Frontal cortex (tissue), 4 donors: ENCODE results near the gene PSMA4. TPM values are rescaled to one million over a fixed set of nuclear protein-coding genes. Genes with fewer than 3 reads are reported as not detected.
A peak's percentile ranks its signal among the peaks of the same experiment; 100 is the strongest.
"Not testable (repeated sequence)": the region's sequence is repeated elsewhere in the genome, so short reads cannot be mapped to it uniquely, and the experiment has no call there.

Experiments
- DNase-seq, 2 donors: peaks; one replicate each; pipeline ENCODE4 v3.0.0; 2012; ENCODE audit warnings: low spot score in 2 of 2
- FAIRE-seq: peaks from 2 replicates; lab custom pipeline; 2012; peaks lifted over from hg19 to GRCh38; lab: Jason Lieb, UNC
- total RNA-seq: library from RNA; depleted of rRNA; stranded (reverse); fragments of >200 nt; gene quantifications from one replicate; pipeline ENCODE4 v1.2.3, GENCODE V29; 2014
- donor health status: control.
- donor health status: control.
- donor health status: control.

PSMA4 gene
- total RNA-seq, 1 donor from 2014 or later: 105 TPM

DNA sequence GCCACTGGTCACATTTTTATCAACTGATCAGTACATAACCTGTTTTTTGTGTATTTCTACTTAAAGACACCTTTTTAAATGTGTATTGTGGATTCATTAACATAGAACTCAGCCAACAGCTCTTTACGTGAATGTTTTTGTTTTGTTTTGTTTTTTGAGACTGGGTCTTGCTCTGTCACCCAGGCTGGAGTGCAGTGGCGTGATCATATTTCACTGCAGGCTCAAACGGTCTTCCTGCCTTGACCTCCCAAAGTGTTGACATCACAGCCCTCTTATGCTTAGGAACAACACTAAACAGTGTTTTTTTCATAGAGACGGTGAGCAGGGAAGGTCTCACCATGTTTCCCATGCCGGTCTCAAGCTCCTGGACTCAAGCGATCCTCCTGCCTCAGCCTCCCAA is 9.9 kb downstream of the PSMA4 start:
- FAIRE-seq: no peak
- no peak for DNase-seq

- DNase-seq (no peak), FAIRE-seq (no peak)
Observed at GRCh38 chr15:78550815-78551214, 10.6 kb downstream of the PSMA4 start.

DNA sequence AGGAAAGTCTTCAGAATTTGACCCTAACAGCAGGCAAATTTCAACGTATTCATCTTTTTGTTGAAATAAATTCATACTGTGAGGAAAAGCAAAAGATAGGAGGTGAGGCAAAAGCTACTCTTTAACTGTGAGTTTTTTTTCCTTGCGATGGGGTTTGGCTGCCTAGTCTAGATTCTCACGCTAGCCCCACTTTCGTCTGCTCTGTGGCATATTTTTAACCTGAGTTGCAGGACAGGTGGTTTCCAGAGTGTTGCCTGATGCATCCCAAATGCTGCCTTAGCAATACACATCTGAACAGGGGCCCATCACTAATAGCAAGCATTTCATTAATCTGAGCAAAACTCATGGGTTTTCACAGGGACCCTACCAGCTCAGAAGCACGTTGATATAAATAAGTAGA is 11.7 kb downstream of the PSMA4 start:
- FAIRE-seq (no peak), DNase-seq (no peak)

GRCh38 chr15:78552597-78552996 is 12.4 kb downstream of the PSMA4 start:
- no peak for DNase-seq
- FAIRE-seq: no peak

DNA sequence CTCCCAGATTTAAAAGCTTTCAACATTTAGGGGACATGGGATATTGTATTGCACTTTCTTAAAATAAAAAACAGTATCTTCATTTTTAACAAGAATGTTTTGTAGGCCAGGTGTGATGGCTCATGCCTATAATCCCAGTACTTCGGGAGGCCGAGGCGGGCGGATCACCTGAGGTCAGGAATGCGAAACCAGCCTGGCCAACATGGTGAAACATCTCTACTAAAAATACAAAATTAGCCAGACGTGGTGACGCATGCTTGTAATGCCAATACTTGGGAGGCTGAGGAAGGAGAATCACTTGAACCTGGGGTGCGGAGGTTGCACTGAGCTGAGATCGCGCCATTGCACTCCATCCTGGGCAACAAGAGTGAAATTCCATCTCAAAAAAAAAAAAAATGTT is 20.0 kb downstream of the PSMA4 start:
- not testable (repeated sequence) for FAIRE-seq, DNase-seq

DNA sequence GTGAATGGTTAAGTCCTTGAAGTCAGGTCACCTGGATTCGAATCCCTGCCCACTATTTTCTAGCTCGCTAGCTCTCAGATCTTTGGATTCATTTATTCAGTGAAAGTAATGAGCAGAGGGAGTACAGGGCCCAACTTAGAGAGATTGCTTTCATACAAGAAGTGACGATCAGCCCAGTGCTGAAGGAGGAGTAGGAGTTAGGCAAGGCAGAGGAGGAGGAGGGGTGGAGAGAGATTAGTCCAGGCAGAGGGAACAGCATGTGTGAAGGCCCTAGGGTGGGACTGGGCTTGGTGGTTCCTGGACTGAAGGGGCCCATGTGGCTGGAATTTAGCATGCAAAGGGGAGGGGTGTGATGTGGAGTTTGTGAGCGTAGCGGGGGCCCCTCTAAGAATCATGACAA is 21.2 kb downstream of the PSMA4 start:
- no peak for DNase-seq
- FAIRE-seq: no peak

GRCh38 chr15:78563092-78563491 is 22.8 kb downstream of the PSMA4 start:
- no peak for FAIRE-seq

GRCh38 chr15:78564743-78565096 is 24.5 kb downstream of the PSMA4 start:
- FAIRE-seq: no peak
- no peak for DNase-seq

More at GRCh38 chr15:78563092-78563491, 22.8 kb downstream of the PSMA4 start:
- DNase-seq: no peak

DNA sequence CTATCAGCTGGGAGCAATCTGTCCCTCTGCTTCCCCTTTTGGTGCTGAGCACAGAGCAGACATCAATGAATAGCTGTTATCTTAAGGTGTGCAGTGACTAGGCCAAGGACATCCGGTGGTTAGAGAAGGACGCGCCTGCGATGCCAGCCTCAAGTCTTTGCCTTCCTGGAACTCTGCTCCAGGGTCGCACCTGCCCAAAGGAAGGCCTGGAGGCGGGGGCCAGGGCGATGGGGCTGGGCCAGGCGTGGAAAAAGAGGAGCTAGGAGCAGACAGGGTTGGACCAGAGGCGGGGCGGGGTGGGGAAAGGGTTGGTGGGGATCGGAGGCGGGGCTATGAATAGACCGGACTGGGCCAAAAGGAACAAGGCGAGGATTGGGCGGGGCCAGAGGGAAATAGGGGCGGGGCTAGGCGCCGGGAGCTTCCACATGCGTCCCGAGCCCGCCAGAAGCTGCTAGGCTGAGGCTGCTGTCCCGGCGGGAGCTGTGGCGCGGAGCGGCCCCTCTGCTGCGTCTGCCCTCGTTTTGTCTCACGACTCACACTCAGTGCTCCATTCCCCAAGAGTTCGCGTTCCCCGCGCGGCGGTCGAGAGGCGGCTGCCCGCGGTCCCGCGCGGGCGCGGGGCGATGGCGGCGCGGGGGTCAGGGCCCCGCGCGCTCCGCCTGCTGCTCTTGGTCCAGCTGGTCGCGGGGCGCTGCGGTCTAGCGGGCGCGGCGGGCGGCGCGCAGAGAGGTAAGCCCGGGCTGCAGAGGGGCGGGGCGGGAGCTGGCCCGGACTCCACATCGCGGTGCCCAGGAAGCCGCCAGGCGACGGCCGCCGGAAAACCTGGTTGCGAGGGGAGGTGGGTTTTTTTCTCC is 25.1 kb downstream of the PSMA4 start, which contains the start of gene CHRNA5:
Gene CHRNA5 (plus strand): TSS at position 424 of the 854 bp plus-strand sequence. CDS start 200 bp downstream, at position 624.
- no peak for FAIRE-seq
- DNase-seq: peak; percentile 26 to 54

GRCh38 chr15:78565951-78566774 is 25.9 kb downstream of the PSMA4 start:
- DNase-seq: peak in 1 of 2 donors; percentile 10
- no peak for FAIRE-seq

DNA sequence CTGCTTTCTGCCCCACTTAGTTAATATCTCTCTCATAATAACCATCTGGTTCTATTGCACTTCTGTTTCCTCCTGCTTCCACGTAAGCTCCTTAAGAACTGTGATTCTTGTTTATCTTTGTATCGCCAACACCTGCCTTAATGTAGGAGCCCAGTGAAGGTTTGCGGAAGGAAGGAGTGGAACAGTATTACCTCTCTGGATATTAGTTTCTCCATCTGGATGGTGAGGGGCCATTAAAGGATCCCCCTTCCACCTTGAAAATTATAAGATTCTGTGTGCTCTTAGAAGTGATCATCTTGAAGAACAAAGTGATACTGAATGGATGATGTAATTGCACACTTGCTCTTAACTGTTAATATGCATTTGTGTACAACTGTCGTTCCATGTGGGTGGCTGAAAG is 27.3 kb downstream of the PSMA4 start:
- FAIRE-seq (no peak), DNase-seq (no peak)

GRCh38 chr15:78570710-78571109 is 30.5 kb downstream of the PSMA4 start:
- no peak for FAIRE-seq
- DNase-seq: no peak

DNA sequence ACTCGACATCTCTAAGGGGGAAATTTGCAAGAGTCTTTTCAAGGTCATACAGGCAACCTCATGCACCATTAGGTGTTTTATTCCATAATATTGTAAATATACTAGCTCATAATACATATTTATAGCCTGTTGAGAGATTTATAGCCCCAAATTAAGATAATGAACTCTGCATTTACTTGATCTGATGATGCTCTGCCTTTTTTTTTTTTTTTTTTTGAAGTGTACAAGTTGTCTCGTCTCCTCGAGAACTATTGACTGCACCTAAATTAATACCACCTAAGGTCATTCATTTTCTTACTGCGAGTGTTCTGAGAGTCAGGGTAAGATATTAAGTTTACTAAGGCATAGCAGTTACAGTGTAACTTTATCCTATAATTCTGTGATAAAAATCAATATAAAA is 31.1 kb downstream of the PSMA4 start:
- FAIRE-seq (no peak), DNase-seq (no peak)

GRCh38 chr15:78573416-78573815 is 33.2 kb downstream of the PSMA4 start:
- FAIRE-seq: no peak
- no peak for DNase-seq

DNA sequence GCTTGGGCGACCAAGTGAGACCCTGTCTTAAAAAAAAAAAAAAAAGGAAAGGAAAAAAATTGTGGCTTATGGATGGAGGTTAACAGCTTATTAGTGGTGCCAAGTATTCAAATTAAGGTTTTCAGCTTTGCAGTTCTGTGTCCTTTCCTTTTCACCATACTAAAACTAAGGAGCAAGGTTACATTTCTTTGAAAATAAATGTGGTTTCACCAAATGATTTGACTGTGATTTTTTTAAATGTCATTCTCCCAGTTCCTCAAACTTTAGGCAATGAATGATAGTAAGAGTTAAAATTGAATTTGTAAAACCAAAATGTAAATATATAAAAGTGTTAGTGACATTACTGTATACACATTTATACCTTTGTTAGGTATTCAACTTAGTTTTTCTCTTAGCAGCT is 34.7 kb downstream of the PSMA4 start:
- DNase-seq (no peak), FAIRE-seq (no peak)

GRCh38 chr15:78597583-78597982 is 57.3 kb downstream of the PSMA4 start:
- DNase-seq (no peak), FAIRE-seq (no peak)

GRCh38 chr15:78598348-78598747 is 58.1 kb downstream of the PSMA4 start:
- no peak for FAIRE-seq

DNA sequence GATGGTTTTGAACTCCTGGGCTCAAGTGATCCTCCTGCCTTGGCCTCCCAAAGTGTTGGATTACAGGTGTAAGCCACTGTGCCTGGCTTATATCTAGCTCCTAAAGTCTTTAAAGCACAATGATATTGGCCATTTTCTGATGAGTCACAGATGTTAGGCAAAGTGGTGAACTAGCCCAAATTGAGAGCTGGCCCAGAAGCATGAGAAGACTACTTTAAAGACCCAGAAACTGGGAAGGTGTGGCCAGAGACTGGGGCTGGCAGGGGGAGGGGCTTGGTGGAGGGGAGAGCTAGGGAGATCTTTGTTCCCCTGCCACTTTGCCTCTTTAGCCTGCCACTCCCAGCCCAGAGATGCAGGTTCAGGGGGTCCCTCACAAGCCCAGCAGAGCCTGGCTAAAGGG is 58.9 kb downstream of the PSMA4 start:
- DNase-seq: no peak
- no peak for FAIRE-seq

More at GRCh38 chr15:78598348-78598747, 58.1 kb downstream of the PSMA4 start:
- DNase-seq: no peak
